ENCODE measurements around the gene GALNT14. TPM values are rescaled to one million over a fixed set of nuclear protein-coding genes. Genes with fewer than 3 reads are reported as not detected.

The GALNT14 gene
- total RNA-seq, 1 experiment from 2014 or later: 6.0 TPM

DNA sequence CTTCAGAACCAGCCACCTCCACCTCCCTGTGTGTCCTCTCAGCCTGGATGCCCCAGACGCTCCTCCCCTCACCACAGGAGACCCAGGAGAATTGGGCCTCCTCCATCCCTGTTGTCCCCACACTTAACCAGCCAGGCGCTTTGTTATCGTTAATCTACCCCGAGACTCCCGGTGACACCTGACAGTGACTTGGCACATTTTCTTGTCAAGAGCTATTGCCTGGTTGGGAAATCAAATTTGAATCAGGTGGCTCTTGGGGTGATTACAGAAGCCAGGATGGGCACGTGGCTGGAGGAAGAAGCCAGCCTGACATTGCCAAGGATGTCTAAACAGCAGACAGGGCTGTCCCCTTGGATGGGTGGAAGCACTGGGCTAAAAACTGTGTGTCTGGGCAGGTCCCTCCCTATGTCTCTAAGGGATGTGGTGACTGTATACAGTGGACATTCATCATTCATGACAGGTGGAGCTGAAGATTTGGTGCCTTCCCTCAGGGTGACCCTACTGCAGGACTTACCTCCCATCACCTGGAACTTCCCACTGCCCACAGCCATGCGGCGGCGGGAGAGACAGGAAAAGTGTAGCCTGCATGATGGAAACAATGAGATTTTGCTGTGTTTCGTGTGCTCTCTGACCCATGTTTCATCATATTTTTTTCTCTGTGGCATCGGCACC lies 173.8 kb downstream of the GALNT14 start:
- Mint-ChIP-seq H3K27me3 (ENCODE audit: low read depth) (no peaks in the 10 kb centered on the region), H3K36me3 (no peaks in the 10 kb centered on the region), H3K4me1 (no peaks in the 10 kb centered on the region), H3K27ac (no peak overlapping the region), H3K4me3 (no peak overlapping the region), H3K9me3 (no peaks in the 10 kb centered on the region)
- POLR2A ChIA-PET: no interaction called here
- CTCF ChIA-PET: no interaction called here
- no peak for TF ChIP-seq ZNF121 (CRISPR knock-in tag; IDR thresholded peaks at IDR 0.05)
- TF ChIP-seq, protein P1, sequence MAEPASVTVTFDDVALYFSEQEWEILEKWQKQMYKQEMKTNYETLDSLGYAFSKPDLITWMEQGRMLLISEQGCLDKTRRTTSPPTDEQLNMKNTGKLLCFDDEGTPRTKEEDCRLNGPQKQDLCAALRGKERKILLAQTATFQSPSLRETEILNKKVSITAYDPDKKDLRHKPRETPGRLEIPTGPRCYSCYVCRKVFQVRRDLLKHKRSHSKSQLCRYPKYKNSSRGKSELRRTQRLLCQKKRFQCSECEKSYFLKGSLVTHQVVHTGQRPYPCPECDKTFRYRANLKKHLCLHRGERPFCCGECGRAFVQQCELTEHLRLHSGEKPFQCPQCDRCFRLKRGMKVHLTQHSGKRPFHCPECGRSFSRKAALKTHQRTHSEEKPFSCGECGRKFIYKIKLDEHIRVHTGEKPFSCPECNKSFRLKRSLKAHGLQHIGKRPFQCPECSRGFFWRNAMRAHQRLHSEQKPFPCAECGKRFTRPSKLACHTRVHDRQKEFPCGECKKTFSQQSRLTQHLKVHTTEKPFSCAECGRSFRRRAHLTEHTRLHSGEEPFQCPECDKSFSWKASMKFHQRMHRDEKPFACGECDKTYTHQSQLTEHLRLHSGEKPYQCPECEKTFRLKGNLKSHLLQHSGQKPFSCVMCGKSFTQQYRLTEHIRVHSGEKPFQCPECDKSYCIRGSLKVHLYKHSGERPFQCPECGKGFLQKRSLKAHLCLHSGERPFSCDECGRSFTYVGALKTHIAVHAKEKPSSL (CRISPR knock-in tag; conservative IDR thresholded peaks at IDR 0.05): no peak
- no peak for TF ChIP-seq NFYB (CRISPR knock-in tag; conservative IDR thresholded peaks at IDR 0.05; ENCODE audit: low read depth)
- TF ChIP-seq SOX15 (CRISPR knock-in tag; IDR thresholded peaks at IDR 0.05): no peak
- TF ChIP-seq, protein P2, sequence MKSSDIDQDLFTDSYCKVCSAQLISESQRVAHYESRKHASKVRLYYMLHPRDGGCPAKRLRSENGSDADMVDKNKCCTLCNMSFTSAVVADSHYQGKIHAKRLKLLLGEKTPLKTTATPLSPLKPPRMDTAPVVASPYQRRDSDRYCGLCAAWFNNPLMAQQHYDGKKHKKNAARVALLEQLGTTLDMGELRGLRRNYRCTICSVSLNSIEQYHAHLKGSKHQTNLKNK (CRISPR knock-in tag; IDR thresholded peaks at IDR 0.05): no peak
- no peak for TF ChIP-seq CREB1 (CRISPR knock-in tag; IDR thresholded peaks at IDR 0.05)
- TF ChIP-seq SMAD4 (CRISPR knock-in tag; IDR thresholded peaks at IDR 0.05): no peak
- TF ChIP-seq ELF4 (CRISPR knock-in tag; IDR thresholded peaks at IDR 0.05; ENCODE audit: low read depth): no peak
- no peak for TF ChIP-seq ZNF396 (CRISPR knock-in tag; IDR thresholded peaks at IDR 0.05; ENCODE audit: borderline replicate concordance)
- TF ChIP-seq ESRRA (CRISPR knock-in tag; IDR thresholded peaks at IDR 0.05; ENCODE audit: borderline replicate concordance): no peak
- no peak for TF ChIP-seq GTF2I (CRISPR knock-in tag; conservative IDR thresholded peaks at IDR 0.05)
- no peak for TF ChIP-seq OVOL2 (CRISPR knock-in tag; IDR thresholded peaks at IDR 0.05; ENCODE audit: borderline replicate concordance)
- TF ChIP-seq, protein P3, sequence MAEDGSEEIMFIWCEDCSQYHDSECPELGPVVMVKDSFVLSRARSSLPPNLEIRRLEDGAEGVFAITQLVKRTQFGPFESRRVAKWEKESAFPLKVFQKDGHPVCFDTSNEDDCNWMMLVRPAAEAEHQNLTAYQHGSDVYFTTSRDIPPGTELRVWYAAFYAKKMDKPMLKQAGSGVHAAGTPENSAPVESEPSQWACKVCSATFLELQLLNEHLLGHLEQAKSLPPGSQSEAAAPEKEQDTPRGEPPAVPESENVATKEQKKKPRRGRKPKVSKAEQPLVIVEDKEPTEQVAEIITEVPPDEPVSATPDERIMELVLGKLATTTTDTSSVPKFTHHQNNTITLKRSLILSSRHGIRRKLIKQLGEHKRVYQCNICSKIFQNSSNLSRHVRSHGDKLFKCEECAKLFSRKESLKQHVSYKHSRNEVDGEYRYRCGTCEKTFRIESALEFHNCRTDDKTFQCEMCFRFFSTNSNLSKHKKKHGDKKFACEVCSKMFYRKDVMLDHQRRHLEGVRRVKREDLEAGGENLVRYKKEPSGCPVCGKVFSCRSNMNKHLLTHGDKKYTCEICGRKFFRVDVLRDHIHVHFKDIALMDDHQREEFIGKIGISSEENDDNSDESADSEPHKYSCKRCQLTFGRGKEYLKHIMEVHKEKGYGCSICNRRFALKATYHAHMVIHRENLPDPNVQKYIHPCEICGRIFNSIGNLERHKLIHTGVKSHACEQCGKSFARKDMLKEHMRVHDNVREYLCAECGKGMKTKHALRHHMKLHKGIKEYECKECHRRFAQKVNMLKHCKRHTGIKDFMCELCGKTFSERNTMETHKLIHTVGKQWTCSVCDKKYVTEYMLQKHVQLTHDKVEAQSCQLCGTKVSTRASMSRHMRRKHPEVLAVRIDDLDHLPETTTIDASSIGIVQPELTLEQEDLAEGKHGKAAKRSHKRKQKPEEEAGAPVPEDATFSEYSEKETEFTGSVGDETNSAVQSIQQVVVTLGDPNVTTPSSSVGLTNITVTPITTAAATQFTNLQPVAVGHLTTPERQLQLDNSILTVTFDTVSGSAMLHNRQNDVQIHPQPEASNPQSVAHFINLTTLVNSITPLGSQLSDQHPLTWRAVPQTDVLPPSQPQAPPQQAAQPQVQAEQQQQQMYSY (CRISPR knock-in tag; IDR thresholded peaks at IDR 0.05): no peak
- no peak for TF ChIP-seq NFATC4 (CRISPR knock-in tag; IDR thresholded peaks at IDR 0.05)
- TF ChIP-seq, protein P4, sequence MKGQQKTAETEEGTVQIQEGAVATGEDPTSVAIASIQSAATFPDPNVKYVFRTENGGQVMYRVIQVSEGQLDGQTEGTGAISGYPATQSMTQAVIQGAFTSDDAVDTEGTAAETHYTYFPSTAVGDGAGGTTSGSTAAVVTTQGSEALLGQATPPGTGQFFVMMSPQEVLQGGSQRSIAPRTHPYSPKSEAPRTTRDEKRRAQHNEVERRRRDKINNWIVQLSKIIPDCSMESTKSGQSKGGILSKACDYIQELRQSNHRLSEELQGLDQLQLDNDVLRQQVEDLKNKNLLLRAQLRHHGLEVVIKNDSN (CRISPR knock-in tag; IDR thresholded peaks at IDR 0.05): no peak
- TF ChIP-seq, protein P5, sequence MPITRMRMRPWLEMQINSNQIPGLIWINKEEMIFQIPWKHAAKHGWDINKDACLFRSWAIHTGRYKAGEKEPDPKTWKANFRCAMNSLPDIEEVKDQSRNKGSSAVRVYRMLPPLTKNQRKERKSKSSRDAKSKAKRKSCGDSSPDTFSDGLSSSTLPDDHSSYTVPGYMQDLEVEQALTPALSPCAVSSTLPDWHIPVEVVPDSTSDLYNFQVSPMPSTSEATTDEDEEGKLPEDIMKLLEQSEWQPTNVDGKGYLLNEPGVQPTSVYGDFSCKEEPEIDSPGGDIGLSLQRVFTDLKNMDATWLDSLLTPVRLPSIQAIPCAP (CRISPR knock-in tag; IDR thresholded peaks at IDR 0.05): no peak
- no peak for TF ChIP-seq FOXJ3 (CRISPR knock-in tag; IDR thresholded peaks at IDR 0.05; ENCODE audit: borderline replicate concordance)
- no peak for TF ChIP-seq NR3C1 (CRISPR knock-in tag; conservative IDR thresholded peaks at IDR 0.05; ENCODE audit: low read depth)
- TF ChIP-seq ZNF317 (CRISPR knock-in tag; IDR thresholded peaks at IDR 0.05; ENCODE audit: borderline replicate concordance, low read depth): no peak
- TF ChIP-seq NR1H2 (CRISPR knock-in tag; IDR thresholded peaks at IDR 0.05): no peak
- ATAC-seq (no peak), DNase-seq (ENCODE audit: low spot score) (no peak)
